ENCODE measurements around the gene GMPS.

GRCh38 chr3:155847993-155848392, 22.5 kb upstream of the GMPS start:
- no peak for TF ChIP-seq JUN (IDR thresholded peaks at IDR 0.05; ENCODE audit: borderline replicate concordance, insufficient read depth, insufficient read length, low read depth)
- no peak for TF ChIP-seq CTCF (IDR thresholded peaks at IDR 0.05; ENCODE audit: extremely low read depth in 1 of 2, insufficient read depth in 1 of 2, low read depth in 1 of 2, low read length in 2 of 2)
